ENCODE data around the gene NPW. TPM values are rescaled to one million over a fixed set of nuclear protein-coding genes. Genes with fewer than 3 reads are reported as not detected.

Gene NPW
- total and polyA plus RNA-seq, 9 of the 15 experiments (the other 6 are each of a cell fraction or from before 2014, with no cell fraction given) = 0.14 to 4.0 (median 2.6) TPM; not detected in 4

DNA sequence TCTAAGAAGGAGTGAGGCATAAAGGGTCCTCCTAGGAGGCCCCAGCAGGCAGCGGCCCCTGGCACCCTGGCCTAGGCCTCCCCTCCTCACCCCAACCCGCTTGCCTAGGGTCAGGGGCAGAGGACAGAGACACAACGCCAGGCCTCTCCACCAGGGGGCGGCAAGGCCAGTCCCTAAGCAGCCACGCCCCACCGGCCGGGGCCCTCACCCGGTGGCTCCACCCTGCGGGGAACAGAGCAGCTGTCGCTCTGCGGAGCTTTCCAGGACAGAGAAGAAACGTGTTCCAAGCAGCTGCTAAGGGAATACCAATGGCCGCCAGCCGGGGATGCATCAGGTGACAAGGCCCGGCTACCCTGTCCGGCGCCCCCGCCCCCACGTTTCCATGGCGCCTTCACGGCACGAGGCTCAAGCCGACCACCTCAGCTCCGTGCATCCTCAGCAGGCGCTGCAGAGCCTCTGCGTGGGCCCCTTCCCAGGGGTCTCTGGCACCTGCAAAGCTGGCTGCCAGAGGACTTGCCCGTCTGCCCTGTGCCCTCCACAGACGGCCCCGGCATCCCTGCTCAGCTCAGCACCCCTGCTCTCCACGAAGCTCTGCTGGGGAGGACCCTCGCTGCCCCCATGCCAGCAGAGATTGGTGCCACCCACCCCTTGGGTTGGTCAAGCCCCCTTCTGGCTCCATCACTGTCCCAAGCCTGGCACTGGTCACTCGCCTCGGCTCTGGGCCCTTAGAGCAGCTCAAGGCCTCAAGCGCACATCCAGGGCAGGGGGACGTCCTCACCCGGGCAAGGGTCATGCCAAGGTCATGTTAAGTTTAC, 15.6 kb upstream of the NPW start (continued):
- TF ChIP-seq YY1 (IDR thresholded peaks at IDR 0.05; ENCODE audit: borderline replicate concordance in 1 of 3, control insufficient read depth in 1 of 3, extremely low read depth in 1 of 3, insufficient read depth in 3 of 3, insufficient read length in 1 of 3, insufficient replicate concordance in 2 of 3, low read depth in 1 of 3, low read length in 2 of 3) = peak; percentile 55 to 93 (median 87)
- TF ChIP-seq EP300 (IDR thresholded peaks at IDR 0.05; ENCODE audit: low read length) = 0 out of 2 replicates have a peak, but pooled peaks have one; percentile 5
- TF ChIP-seq, protein P1, sequence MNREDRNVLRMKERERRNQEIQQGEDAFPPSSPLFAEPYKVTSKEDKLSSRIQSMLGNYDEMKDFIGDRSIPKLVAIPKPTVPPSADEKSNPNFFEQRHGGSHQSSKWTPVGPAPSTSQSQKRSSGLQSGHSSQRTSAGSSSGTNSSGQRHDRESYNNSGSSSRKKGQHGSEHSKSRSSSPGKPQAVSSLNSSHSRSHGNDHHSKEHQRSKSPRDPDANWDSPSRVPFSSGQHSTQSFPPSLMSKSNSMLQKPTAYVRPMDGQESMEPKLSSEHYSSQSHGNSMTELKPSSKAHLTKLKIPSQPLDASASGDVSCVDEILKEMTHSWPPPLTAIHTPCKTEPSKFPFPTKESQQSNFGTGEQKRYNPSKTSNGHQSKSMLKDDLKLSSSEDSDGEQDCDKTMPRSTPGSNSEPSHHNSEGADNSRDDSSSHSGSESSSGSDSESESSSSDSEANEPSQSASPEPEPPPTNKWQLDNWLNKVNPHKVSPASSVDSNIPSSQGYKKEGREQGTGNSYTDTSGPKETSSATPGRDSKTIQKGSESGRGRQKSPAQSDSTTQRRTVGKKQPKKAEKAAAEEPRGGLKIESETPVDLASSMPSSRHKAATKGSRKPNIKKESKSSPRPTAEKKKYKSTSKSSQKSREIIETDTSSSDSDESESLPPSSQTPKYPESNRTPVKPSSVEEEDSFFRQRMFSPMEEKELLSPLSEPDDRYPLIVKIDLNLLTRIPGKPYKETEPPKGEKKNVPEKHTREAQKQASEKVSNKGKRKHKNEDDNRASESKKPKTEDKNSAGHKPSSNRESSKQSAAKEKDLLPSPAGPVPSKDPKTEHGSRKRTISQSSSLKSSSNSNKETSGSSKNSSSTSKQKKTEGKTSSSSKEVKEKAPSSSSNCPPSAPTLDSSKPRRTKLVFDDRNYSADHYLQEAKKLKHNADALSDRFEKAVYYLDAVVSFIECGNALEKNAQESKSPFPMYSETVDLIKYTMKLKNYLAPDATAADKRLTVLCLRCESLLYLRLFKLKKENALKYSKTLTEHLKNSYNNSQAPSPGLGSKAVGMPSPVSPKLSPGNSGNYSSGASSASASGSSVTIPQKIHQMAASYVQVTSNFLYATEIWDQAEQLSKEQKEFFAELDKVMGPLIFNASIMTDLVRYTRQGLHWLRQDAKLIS (CRISPR knock-in tag; IDR thresholded peaks at IDR 0.05) = no peak
- TF ChIP-seq, protein P2, sequence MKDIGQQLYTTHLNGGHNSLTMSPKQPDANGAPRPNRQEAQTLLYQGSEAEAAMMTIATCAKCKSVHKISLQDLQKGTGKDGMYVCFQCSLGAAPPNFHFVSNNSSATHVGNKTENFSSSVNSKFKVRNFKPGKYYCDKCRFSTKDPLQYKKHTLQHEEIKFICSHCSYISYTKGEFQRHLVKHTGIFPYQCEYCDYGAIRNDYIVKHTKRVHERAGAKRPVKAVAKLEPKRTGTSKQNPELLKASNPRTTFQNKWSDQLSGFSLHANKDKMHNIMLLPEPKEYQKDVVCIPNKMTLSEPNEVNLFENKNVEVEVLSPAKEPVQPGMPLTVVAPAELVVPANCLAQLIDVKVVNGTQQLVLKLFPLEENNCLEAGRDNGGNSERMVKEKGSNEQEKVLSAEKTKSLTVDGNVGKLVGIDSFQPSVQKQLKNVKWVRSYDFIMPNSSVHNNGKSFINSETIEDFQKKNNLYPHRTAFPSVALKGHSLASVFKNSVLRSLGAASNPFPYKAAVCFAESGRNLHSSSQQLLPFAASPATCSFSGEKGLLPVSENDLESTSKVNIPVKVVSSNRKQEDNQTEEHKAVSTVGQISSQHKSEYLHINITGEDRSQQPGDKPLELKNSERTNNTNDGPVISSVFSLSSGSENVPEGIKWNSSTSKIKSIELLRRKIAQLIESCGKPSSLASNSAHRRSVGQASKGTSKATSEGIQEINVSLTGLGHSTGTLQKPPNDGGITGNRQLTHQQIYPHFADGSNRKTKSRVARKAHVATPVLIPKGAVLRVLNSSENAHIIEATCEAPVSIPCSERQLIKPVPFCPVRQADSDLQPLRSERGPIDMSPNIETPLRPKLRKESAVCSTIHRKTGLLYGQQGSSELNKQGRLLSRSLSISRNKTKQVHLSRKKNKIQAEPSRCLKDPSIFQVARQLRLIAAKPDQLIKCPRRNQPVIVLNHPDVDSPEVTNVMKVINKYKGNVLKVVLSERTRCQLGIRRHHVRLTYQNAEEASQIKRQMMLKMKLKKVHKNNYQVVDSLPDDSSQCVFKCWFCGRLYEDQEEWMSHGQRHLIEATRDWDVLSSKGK (CRISPR knock-in tag; IDR thresholded peaks at IDR 0.05) = no peak
- 0 out of 2 replicates have a peak, but pooled peaks have one; percentile 38 for TF ChIP-seq MTA3 (IDR thresholded peaks at IDR 0.05; ENCODE audit: borderline replicate concordance)
- no peak for TF ChIP-seq CAMTA2 (CRISPR knock-in tag; conservative IDR thresholded peaks at IDR 0.05)
- TF ChIP-seq ZNF274 (IDR thresholded peaks at IDR 0.05; ENCODE audit: borderline replicate concordance, low read depth, low read length) = no peak
- no peak for TF ChIP-seq XRCC3 (IDR thresholded peaks at IDR 0.05)
- TF ChIP-seq CCAR2 (IDR thresholded peaks at IDR 0.05; ENCODE audit: low read depth, low read length) = no peak
- TF ChIP-seq, protein P3, sequence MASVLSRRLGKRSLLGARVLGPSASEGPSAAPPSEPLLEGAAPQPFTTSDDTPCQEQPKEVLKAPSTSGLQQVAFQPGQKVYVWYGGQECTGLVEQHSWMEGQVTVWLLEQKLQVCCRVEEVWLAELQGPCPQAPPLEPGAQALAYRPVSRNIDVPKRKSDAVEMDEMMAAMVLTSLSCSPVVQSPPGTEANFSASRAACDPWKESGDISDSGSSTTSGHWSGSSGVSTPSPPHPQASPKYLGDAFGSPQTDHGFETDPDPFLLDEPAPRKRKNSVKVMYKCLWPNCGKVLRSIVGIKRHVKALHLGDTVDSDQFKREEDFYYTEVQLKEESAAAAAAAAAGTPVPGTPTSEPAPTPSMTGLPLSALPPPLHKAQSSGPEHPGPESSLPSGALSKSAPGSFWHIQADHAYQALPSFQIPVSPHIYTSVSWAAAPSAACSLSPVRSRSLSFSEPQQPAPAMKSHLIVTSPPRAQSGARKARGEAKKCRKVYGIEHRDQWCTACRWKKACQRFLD (CRISPR knock-in tag; IDR thresholded peaks at IDR 0.05) = no peak
- TF ChIP-seq ILK (tag; IDR thresholded peaks at IDR 0.05; ENCODE audit: borderline replicate concordance, low read depth) = no peak
- no peak for TF ChIP-seq ATF1 (CRISPR knock-in tag; IDR thresholded peaks at IDR 0.05)
- peak; percentile 50 for TF ChIP-seq ATF1 (tag; IDR thresholded peaks at IDR 0.05)
- 0 out of 4 replicates have a peak, but pooled peaks of 1 of the 2 experiments have one; percentile 12 for TF ChIP-seq TEAD1 (CRISPR knock-in tag; IDR thresholded peaks at IDR 0.05)
- TF ChIP-seq HNRNPL (IDR thresholded peaks at IDR 0.05; ENCODE audit: low read depth, low read length) = peak; percentile 52; the same call in 1 of the 2 replicates
- no peak for TF ChIP-seq ZEB2 (IDR thresholded peaks at IDR 0.05)
- TF ChIP-seq CXXC5 (CRISPR knock-in tag; IDR thresholded peaks at IDR 0.05) = peak; percentile 76
- TF ChIP-seq WHSC1 (IDR thresholded peaks at IDR 0.05; ENCODE audit: low read length) = no peak
- TF ChIP-seq ZNF668 (CRISPR knock-in tag; IDR thresholded peaks at IDR 0.05) = no peak

Data from K562 (cell line).